C4-2B (cell line): ENCODE results near the gene IMMT.
A peak's percentile ranks its signal among the peaks of the same experiment; 100 is the strongest.

Source experiments
- H3K27ac ChIP-seq: fragments of 450-650 bp; 2 replicates; pipeline ENCODE4 v1.5.1; 2017
- ZFX ChIP-seq: fragments of 450-650 bp; IDR thresholded peaks from 2 replicates; pipeline ENCODE4 v1.6.1; 2017
- TF ChIP-seq, protein P1 (sequence below): fragments of 450-650 bp; conservative IDR thresholded peaks from 2 replicates; pipeline ENCODE4 v1.5.1; 2017; ENCODE audit warnings: mild to moderate bottlenecking

Gene IMMT

DNA sequence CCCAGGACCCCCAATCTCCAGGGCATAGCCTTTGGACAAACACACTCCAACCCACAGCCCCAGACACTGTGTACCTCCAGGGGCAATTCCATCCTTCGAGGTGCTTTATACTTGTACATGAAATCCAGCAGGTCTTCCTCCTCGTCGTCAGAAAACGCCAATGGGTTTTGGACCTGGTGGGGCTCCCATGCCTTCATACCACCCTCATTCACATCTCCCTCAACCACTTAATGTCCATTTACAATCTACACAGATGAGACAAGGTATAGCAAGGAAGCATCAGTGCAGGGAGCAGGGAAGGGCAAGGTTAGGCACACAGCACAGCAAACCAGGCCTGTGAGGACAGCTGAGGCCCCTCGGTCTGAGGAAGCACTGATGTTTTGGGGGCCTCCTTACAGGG is 24.6 kb upstream of the IMMT start:
- H3K27ac ChIP-seq: no peak overlapping the region
- no peak for TF ChIP-seq ZFX
- TF ChIP-seq, protein P1, sequence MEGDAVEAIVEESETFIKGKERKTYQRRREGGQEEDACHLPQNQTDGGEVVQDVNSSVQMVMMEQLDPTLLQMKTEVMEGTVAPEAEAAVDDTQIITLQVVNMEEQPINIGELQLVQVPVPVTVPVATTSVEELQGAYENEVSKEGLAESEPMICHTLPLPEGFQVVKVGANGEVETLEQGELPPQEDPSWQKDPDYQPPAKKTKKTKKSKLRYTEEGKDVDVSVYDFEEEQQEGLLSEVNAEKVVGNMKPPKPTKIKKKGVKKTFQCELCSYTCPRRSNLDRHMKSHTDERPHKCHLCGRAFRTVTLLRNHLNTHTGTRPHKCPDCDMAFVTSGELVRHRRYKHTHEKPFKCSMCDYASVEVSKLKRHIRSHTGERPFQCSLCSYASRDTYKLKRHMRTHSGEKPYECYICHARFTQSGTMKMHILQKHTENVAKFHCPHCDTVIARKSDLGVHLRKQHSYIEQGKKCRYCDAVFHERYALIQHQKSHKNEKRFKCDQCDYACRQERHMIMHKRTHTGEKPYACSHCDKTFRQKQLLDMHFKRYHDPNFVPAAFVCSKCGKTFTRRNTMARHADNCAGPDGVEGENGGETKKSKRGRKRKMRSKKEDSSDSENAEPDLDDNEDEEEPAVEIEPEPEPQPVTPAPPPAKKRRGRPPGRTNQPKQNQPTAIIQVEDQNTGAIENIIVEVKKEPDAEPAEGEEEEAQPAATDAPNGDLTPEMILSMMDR: no peak

DNA sequence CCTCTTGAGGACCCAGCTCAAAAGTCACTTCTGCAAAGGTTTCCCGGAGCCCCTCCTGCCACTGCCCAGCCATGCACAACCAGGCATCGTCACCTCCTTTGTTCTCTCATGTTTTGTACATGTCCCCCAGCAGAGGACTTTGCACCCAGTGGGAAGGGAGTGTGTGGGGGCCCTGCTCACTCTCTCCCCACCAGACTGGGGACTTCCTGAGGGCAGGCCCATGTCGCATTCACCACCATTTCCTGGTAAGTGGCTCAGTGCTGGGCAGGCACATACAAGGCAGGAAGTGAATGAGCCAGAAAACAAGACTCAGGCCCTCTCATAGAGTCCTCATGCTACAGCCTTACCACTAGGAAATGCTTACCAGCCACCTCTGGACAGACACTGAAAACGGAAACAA is 22.9 kb upstream of the IMMT start:
- H3K27ac ChIP-seq: no peak overlapping the region
- no peak for TF ChIP-seq ZFX
- TF ChIP-seq, protein P1: no peak

DNA sequence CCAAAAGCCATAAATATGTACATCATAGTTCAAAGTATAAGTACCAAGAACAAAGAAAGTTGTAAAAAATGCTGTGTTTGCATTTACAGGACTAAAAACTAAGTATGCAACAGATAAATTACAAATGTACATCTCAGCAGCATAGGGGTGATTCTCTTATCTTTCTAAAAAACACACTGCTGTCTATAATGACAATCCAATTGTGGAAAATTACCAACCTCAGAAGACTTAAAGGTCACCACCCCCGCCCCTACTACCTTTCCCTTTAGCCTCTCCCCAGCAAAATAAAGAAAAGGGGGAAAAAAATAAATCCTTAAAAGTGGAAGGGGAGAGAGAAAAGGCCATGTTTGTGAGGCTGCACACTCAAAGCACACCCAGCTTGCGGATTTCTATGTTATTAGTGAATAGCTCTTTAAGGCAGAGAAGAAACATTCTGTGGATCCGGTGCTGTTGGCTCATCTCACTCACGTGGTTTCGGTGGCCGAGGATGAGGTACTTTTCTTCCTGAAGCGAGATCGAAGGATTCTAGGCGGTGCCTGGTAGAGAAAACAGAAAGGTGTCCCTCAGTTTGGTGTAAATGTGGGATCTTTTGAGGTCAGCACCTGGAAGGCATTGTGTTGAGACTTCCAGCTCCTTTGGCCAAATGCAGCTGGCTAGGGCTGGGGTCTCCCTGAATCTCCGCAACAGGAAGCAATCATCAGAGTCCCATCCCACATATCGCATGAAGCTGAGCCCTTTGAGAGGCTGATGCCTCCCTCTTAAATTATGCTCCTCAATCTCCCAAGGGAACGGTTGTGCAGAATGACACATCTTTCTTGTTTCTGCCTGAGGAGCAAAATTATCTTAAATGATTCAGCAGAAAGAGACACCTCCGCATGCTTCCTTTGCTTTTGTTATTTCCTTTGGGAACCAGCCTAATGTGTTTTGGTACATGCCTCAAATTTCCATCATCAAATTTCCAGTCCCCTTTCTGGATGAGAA is 21.6 kb upstream of the IMMT start:
- TF ChIP-seq ZFX: no peak
- TF ChIP-seq, protein P1: no peak
- H3K27ac ChIP-seq: no peak overlapping the region

GRCh38 chr2:86214503-86214832 is 19.2 kb upstream of the IMMT start:
- H3K27ac ChIP-seq: no peak overlapping the region
- no peak for TF ChIP-seq ZFX
- TF ChIP-seq, protein P1: no peak

DNA sequence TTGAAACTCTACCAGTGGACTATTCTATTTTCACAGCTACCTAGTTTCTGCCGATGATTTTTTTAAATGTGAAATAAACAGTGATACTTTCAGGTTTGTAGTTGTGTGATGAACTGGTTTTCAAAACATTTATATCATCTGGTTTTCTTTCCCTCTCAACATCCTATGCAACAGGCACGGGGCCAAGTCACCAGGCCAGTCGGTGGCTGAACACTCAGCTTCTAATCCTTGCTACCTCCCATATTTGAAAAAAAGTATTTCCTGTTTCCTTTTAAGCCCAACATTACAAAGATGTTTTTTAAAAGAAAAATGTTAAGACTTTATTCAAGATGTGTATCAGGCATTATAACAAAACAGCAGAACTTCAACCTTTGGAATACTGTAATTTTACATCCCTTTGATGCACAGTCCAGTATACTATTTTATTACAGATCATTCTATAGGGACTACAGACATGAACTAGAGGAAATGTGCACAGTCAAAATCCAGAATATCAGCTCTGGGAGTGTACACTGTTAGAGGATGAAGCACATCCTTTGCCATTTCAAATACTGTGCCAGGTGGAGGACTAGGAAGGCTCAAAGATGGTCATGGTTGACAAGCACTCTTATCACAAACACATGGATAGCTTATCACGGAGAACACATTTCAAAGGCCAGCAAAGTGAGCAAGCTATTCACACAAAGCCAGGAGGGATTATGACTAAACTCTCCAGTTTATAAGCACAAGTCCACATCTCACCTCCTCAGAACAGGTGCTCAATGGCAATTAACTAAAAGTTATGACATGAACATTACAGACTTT is 18.6 kb upstream of the IMMT start:
- H3K27ac ChIP-seq: peak overlapping the region; percentile 69; the same call in 1 of the 2 replicates

DNA sequence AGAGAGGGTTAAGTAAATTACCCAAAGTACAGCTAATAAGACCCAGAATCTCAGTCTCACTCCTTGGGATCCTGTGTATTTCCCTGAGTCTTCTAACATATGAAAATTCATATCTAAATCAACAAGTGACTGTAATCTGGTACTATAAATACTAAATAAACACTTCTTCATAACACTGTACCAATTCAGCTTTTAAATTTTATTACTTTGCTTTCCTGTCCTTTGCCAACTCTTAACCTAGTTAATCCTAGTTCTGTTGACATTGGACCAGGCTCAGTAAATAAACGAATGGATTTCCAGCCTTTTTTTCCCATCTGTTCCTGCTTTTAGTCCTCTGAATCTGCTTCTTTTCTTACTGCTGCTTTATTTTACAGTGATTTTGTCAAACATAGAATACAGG is 17.8 kb upstream of the IMMT start:
- TF ChIP-seq, protein P1: no peak
- TF ChIP-seq ZFX: no peak
- H3K27ac ChIP-seq: peak overlapping the region; percentile 69; the same call in 1 of the 2 replicates

More for the DNA sequence above, 18.6 kb upstream of the IMMT start:
- TF ChIP-seq ZFX: no peak

DNA sequence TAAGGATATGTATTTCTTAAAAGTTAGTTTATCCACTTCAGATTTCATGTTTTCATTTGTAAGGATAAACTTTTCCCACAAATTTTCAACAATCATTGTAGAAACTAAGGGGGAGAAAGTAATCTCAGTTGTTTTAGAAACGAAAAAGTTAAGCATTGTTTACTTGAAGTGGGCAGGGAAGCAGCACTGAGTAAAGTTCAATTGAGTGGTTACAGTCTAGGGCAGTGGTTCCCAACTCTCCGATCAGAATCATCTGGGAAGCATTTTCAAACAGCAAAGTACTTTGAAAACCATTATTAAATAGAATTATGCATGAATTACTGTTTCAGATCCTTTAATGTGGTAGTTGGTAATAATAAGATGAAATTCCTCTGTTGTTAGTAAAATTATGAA is 16.5 kb upstream of the IMMT start:
- no peak overlapping the region for H3K27ac ChIP-seq

More for the DNA sequence above, 16.5 kb upstream of the IMMT start:
- TF ChIP-seq ZFX: no peak
- TF ChIP-seq, protein P1: no peak
